Loucy (cell line): Measurements from ENCODE around the gene ZNF22.
A peak's percentile ranks its signal among the peaks of the same experiment; 100 is the strongest.

Experiments used
- H2AFZ ChIP-seq: fragments of 200-600 bp; sonication (generic); 2 replicates; pipeline ENCODE4 v1.6.0; 2016; ENCODE audit warnings: antibody characterized with exemption, mild to moderate bottlenecking, low read length, moderate library complexity
- H3F3A ChIP-seq: fragments of 200-600 bp; 2 replicates; pipeline ENCODE4 v1.6.0; 2016; ENCODE audit warnings: antibody characterized with exemption, low read depth, mild to moderate bottlenecking
- H3K27me3 ChIP-seq: fragments of 200-600 bp; sonication (generic); 2 replicates; pipeline ENCODE4 v1.6.1; 2014; ENCODE audit warnings: low read length, mild to moderate bottlenecking; ENCODE audit not compliant: insufficient read depth, poor library complexity, severe bottlenecking
- H3K36me3 ChIP-seq: fragments of 200-600 bp; sonication (generic); 2 replicates; pipeline ENCODE4 v1.6.1; 2016; ENCODE audit warnings: low read length; ENCODE audit not compliant: insufficient read depth
- H3K4me1 ChIP-seq: fragments of 200-600 bp; sonication (generic); 2 replicates; pipeline ENCODE4 v1.5.1; 2014; ENCODE audit warnings: low read length, mild to moderate bottlenecking; ENCODE audit not compliant: insufficient read depth, poor library complexity, severe bottlenecking
- H3K4me2 ChIP-seq: fragments of 200-600 bp; sonication (generic); 2 replicates; pipeline ENCODE4 v1.6.0; 2014; ENCODE audit warnings: antibody characterized with exemption, low read length, low read depth, mild to moderate bottlenecking; ENCODE audit not compliant: poor library complexity, severe bottlenecking
- H3K4me3 ChIP-seq: fragments of 200-600 bp; sonication (generic); 2 replicates; pipeline ENCODE4 v1.5.1; 2014; ENCODE audit warnings: low read length, mild to moderate bottlenecking, mixed read lengths; ENCODE audit not compliant: poor library complexity, severe bottlenecking
- H3K79me2 ChIP-seq: fragments of 200-600 bp; sonication (generic); 2 replicates; pipeline ENCODE4 v1.6.1; 2014; ENCODE audit warnings: low read length; ENCODE audit not compliant: insufficient read depth
- H3K9ac ChIP-seq: fragments of 200-600 bp; sonication (generic); 2 replicates; pipeline ENCODE4 v1.6.0; 2014; ENCODE audit warnings: mild to moderate bottlenecking, low read depth, low read length, moderate library complexity; ENCODE audit not compliant: poor library complexity, severe bottlenecking
- H3K9me2 ChIP-seq: fragments of 200-600 bp; sonication (generic); replicated peaks from 2 replicates; pipeline ENCODE4 v1.6.1; 2016; ENCODE audit warnings: low read depth, low read length, mixed read lengths
- H3K9me3 ChIP-seq: fragments of 200-600 bp; sonication (generic); 2 replicates; pipeline ENCODE4 v1.6.1; 2014; ENCODE audit warnings: mild to moderate bottlenecking, antibody characterized with exemption, low read length, low read depth; ENCODE audit not compliant: insufficient read depth
- H4K20me1 ChIP-seq: fragments of 200-600 bp; sonication (generic); 2 replicates; pipeline ENCODE4 v1.6.0; 2014; ENCODE audit warnings: antibody characterized with exemption, low read length, mild to moderate bottlenecking; ENCODE audit not compliant: insufficient read depth, poor library complexity, severe bottlenecking
- EZH2phosphoT487 ChIP-seq: fragments of 200-600 bp; IDR thresholded peaks from 2 replicates; pipeline ENCODE4 v1.6.1; 2018; ENCODE audit warnings: antibody characterized with exemption, mild to moderate bottlenecking, moderate library complexity, borderline replicate concordance
- TF ChIP-seq, protein P1 (sequence below): fragments of 200-600 bp; sonication (generic); conservative IDR thresholded peaks from 2 replicates; pipeline ENCODE4 v1.5.1; 2014; ENCODE audit warnings: mild to moderate bottlenecking, antibody characterized with exemption, low read length

ZNF22 gene

DNA sequence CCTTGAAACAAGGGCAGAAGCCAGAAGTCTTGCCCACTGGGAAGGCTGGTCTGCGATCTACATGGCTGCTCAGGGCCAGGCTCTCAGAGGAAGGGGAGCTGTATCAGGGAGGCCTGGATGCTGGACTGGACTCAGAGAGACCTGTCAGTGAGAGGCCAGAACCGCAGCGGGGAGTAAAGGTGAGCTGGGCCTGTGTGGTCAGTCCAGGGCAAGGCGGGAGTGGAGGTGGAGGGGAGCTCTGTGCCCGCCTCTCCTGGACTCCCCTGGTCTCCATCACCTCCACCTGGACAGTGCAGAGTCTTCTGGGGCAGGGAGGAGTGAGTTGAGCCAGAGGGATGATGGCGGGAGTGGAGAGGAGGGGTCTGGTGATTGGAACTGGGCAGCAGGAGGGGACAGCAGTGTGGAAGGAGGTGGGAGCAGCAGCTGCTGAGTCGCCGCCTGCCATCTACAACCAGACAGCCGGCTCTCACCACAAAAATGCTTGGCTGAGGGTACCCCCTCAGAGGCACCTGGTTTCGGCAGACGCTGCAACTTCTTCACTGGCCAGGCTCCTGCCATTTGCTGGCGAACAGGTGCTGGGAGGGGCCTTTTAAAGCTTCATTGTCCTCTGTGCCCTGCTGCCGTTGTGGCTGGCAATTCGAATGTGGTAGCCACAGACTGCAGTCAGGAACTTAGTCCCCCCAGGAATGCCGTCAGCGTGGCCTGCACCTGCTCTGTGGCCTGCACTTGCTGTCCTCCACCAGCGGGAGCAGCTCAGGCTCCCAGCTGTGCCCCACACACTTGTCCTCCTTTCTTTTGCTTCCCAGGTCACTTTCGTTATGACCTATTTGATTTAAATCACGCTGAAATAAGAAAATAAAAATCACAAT, 37.6 kb upstream of the ZNF22 start:
- no peaks in the 10 kb centered on the region for H3K9me2 ChIP-seq
- no peaks in the 10 kb centered on the region for H3K9me3 ChIP-seq
- H3F3A ChIP-seq, result no peaks in the 10 kb centered on the region
- H3K4me1 ChIP-seq, result peaks cover 73% of the 10 kb centered on the region
- H3K4me3 ChIP-seq, result no peak overlapping the region
- peak overlapping the region; percentile 2 for H3K9ac ChIP-seq
- no peaks in the 10 kb centered on the region for H3K27me3 ChIP-seq
- TF ChIP-seq, protein P1, sequence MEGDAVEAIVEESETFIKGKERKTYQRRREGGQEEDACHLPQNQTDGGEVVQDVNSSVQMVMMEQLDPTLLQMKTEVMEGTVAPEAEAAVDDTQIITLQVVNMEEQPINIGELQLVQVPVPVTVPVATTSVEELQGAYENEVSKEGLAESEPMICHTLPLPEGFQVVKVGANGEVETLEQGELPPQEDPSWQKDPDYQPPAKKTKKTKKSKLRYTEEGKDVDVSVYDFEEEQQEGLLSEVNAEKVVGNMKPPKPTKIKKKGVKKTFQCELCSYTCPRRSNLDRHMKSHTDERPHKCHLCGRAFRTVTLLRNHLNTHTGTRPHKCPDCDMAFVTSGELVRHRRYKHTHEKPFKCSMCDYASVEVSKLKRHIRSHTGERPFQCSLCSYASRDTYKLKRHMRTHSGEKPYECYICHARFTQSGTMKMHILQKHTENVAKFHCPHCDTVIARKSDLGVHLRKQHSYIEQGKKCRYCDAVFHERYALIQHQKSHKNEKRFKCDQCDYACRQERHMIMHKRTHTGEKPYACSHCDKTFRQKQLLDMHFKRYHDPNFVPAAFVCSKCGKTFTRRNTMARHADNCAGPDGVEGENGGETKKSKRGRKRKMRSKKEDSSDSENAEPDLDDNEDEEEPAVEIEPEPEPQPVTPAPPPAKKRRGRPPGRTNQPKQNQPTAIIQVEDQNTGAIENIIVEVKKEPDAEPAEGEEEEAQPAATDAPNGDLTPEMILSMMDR, result peak; percentile 50
- TF ChIP-seq EZH2phosphoT487, result no peak
- H3K79me2 ChIP-seq, result peaks cover 10% of the 10 kb centered on the region; the same call in 1 of the 2 replicates
- H3K4me2 ChIP-seq, result peak overlapping the region; percentile 26
- no peak overlapping the region for H2AFZ ChIP-seq
- no peaks in the 10 kb centered on the region for H4K20me1 ChIP-seq
- H3K36me3 ChIP-seq, result no peaks in the 10 kb centered on the region

DNA sequence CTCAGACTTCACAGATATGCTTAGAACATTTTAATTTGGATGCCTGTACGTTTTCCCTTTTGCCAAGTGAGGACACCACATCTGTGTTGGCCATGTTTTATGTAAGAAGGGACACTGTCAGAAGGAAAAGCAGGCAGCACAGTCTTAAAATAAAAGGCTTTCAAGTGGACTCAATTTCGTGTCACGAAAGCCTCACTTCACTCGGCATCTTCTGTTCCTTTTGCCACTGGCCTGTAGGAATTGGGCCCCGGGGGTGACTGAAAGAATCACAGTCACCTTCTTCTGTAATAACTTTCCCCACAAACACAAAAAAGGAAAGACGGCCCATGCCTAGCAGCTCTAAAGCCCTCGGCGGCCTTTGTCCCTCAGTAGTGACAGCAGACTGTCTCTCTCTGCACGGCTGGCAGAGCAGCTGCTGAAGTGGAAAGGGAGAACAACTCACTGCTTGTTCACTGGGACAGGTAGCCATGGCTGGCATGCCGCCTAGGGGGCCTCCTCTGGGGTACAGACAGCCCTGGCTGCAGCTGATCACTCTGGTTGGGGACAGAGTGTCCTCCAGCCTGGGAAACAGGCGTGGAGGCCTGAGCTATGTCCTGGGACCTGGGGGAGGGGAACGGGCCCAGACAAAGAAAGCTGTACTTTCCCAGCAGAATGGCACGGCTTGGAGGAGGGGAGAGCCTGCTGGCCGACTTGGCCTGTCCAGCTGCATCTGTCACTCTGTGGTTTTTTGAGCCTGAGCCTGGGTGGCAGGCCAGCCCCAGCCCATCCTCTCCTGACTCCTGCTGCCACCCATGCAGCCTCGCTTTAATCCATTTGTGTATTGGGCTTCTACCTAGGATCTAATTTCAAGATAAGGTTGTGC, 36.7 kb upstream of the ZNF22 start:
- Histone ChIP-seq H2AFZ (no peak overlapping the region), H3K4me3 (no peak overlapping the region), H4K20me1 (no peaks in the 10 kb centered on the region), H3K79me2 (peaks cover 2% of the 10 kb centered on the region; the same call in 1 of the 2 replicates), H3K9me2 (no peaks in the 10 kb centered on the region), H3K27me3 (no peaks in the 10 kb centered on the region), H3F3A (no peaks in the 10 kb centered on the region), H3K9ac (peak overlapping the region; percentile 2), H3K36me3 (no peaks in the 10 kb centered on the region), H3K4me2 (peak overlapping the region; percentile 26), H3K4me1 (peaks cover 76% of the 10 kb centered on the region), H3K9me3 (no peaks in the 10 kb centered on the region)
- TF ChIP-seq, protein P1, result no peak; the same call in 1 of the 2 replicates
- TF ChIP-seq EZH2phosphoT487, result no peak

DNA sequence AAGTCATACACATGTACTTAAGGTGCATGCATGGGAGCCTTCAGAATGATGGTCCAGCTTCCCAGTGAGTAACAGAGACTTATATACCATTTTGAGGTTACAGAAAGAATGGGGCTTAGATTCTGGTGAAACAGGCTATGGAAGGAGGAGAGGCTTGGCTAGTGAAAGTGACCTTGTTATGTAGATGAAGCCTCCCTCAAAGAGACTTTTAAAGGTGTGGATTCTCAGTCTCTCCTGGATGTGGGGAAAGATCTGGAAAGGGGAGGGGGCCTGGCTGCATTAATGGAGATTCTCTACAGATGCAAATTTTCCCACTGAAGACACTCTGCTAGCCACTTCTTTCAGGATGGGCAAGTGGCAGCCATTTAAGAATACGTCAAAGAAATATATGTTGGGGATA, 35.6 kb upstream of the ZNF22 start:
- TF ChIP-seq, protein P1, result no peak
- TF ChIP-seq EZH2phosphoT487, result no peak
- Histone ChIP-seq H3K4me3 (no peak overlapping the region), H4K20me1 (no peaks in the 10 kb centered on the region), H3K9ac (no peak overlapping the region), H3K79me2 (no peaks in the 10 kb centered on the region), H2AFZ (no peak overlapping the region), H3K27me3 (no peaks in the 10 kb centered on the region), H3K9me2 (no peaks in the 10 kb centered on the region), H3K4me2 (no peak overlapping the region), H3K36me3 (no peaks in the 10 kb centered on the region), H3F3A (no peaks in the 10 kb centered on the region), H3K9me3 (no peaks in the 10 kb centered on the region), H3K4me1 (peaks cover 74% of the 10 kb centered on the region)
